Breast epithelium (tissue), 4 donors: ENCODE results near the gene NLGN4X. TPM values are rescaled to one million over a fixed set of nuclear protein-coding genes. Genes with fewer than 3 reads are reported as not detected.

ENCODE experiments used
- DNase-seq, 2 donors: peaks; one replicate each; pipeline ENCODE4 v3.0.0-alpha.2; 2019; ENCODE audit warnings: low spot score in 2 of 2
- H3K27ac ChIP-seq, 2 donors: fragments of 200-600 bp; sonication (generic) in 1 of 2; one replicate each; pipeline ENCODE4 v1.5.1; 2016 to 2019; ENCODE audit warnings: mild to moderate bottlenecking in 1 of 2
- H3K27me3 ChIP-seq, 2 donors: fragments of 200-600 bp; sonication (generic) in 1 of 2; one replicate each; pipeline versions ENCODE4 v1.5.1 to v1.6.0; 2017 to 2019; ENCODE audit warnings: control low read depth in 1 of 2, mild to moderate bottlenecking in 1 of 2
- H3K36me3 ChIP-seq: fragments of 200-600 bp; one replicate; pipeline ENCODE4 v1.5.1; 2019
- H3K4me1 ChIP-seq, 2 donors: fragments of 200-600 bp; sonication (generic); one replicate each; pipeline ENCODE4 v1.5.1; 2016 to 2019; ENCODE audit warnings: control low read depth in 1 of 2
- H3K4me3 ChIP-seq, 3 donors: fragments of 200-600 bp; sonication (generic); 1 replicate in 2 of 3; 2 replicates in 1 of 3; pipeline ENCODE4 v1.5.1; 2016 to 2019; ENCODE audit warnings: mild to moderate bottlenecking in 3 of 3, moderate library complexity in 2 of 3
- H3K9me3 ChIP-seq, 2 donors: fragments of 200-600 bp; sonication (generic) in 1 of 2; one replicate each; pipeline ENCODE4 v1.5.1; 2016 to 2019; ENCODE audit warnings: control low read depth in 1 of 2
- POLR2A ChIP-seq: fragments of 450-650 bp; IDR thresholded peaks from one replicate; pipeline ENCODE4 v1.6.1; 2016; ENCODE audit warnings: antibody characterized with exemption, mild to moderate bottlenecking, moderate library complexity
- POLR2AphosphoS5 ChIP-seq, 3 donors: sonication (generic); formaldehyde crosslinking; IDR thresholded peaks; one replicate each; pipeline ENCODE4 v1.6.1; 2017; ENCODE audit warnings: antibody characterized with exemption in 3 of 3
- intact Hi-C: fragments of 100-400 bp; cut with DNase I; formaldehyde crosslinking; loops from one replicate; pipeline ENCODE4 v1.15.1; 2023; ENCODE audit warnings: low total_unique reads
- total RNA-seq, 3 donors: library from RNA; depleted of rRNA; stranded (reverse); fragments of >200 nt; gene quantifications; one replicate each; pipeline ENCODE4 v1.1.0, GENCODE V29; 2016
- TF ChIP-seq, protein P1 (sequence below), 3 donors: fragments of 450-650 bp; IDR thresholded peaks; one replicate each; pipeline ENCODE4 v1.5.1; 2016 to 2017; ENCODE audit warnings: antibody characterized with exemption in 3 of 3, mild to moderate bottlenecking in 3 of 3, moderate library complexity in 3 of 3

The NLGN4X gene
- total RNA-seq, 3 donors from 2014 or later = 0.64 to 8.6 (median 2.0) TPM

DNA sequence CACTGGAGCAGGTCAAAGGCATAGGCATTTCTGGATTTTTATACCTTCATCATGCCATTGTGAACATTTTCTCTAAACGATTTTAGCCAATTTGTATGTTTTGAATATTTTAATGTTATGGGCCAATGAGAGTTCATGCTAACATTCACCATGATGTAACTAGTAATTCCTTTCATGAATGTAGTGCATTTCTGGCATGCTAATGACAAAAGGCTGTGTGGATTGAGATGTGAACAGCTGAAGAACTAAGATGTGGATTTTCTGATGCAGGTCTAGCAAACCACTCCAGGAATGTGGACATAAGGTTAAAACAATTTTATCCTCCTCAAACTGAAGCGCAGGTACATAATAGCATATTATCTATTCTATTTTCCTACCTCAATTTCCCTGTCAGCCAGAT, 269.4 kb downstream of the NLGN4X start:
- DNase-seq = no peak
- TF ChIP-seq POLR2AphosphoS5 (IDR thresholded peaks at IDR 0.05) = no peak
- TF ChIP-seq, protein P1, sequence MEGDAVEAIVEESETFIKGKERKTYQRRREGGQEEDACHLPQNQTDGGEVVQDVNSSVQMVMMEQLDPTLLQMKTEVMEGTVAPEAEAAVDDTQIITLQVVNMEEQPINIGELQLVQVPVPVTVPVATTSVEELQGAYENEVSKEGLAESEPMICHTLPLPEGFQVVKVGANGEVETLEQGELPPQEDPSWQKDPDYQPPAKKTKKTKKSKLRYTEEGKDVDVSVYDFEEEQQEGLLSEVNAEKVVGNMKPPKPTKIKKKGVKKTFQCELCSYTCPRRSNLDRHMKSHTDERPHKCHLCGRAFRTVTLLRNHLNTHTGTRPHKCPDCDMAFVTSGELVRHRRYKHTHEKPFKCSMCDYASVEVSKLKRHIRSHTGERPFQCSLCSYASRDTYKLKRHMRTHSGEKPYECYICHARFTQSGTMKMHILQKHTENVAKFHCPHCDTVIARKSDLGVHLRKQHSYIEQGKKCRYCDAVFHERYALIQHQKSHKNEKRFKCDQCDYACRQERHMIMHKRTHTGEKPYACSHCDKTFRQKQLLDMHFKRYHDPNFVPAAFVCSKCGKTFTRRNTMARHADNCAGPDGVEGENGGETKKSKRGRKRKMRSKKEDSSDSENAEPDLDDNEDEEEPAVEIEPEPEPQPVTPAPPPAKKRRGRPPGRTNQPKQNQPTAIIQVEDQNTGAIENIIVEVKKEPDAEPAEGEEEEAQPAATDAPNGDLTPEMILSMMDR (IDR thresholded peaks at IDR 0.05) = no peak
- Histone ChIP-seq H3K9me3 (no peaks in the 10 kb centered on the region), H3K36me3 (no peaks in the 10 kb centered on the region), H3K4me1 (no peaks in the 10 kb centered on the region), H3K27me3 (no peaks in the 10 kb centered on the region), H3K27ac (no peak overlapping the region), H3K4me3 (no peak overlapping the region)
- intact Hi-C loops = no loop called here

DNA sequence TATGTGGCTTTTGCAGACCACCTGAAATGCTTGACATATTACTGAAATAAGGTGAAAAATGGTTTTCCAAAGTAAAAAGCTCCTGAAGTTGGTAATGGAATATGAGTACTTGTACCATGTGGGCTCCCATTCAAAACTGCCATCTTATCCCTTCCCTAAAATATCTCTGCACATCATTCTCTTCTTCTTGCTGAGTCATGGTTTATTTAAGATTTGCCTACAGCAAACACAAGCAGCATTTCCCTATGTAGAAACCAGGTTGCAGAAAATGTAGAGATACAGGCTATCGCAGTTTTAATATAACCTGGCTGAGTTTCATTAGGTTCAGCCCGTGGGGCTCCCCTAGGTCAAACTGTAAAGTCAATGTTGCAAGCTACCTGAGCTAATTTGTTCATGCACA, 270.1 kb downstream of the NLGN4X start:
- Histone ChIP-seq H3K4me1 (no peaks in the 10 kb centered on the region), H3K4me3 (no peak overlapping the region), H3K27ac (no peak overlapping the region), H3K36me3 (no peaks in the 10 kb centered on the region), H3K27me3 (no peaks in the 10 kb centered on the region), H3K9me3 (no peaks in the 10 kb centered on the region)
- intact Hi-C loops = no loop called here
- DNase-seq = no peak
- TF ChIP-seq POLR2A (no peak), POLR2AphosphoS5 (IDR thresholded peaks at IDR 0.05) (no peak)
- TF ChIP-seq, protein P1 (IDR thresholded peaks at IDR 0.05) = no peak

DNA sequence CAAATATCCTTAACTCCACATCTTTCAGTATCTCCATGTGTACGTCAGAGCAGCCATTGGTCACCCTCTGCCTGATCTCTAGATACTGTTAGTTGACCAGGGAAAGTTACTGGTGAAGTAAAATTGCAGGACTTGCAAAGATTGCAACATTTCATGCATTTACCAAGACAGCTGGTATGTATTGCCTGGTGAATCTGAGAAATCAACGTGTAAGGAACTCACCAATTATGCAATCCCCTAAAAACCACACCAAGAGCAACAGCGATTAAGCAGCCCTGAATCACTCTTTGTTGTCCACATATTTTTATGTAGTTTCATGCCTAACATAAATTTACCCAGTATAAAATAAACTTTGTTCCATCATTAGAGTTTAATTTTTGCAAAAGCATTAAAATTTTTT, 271.2 kb downstream of the NLGN4X start:
- Histone ChIP-seq H3K4me1 (no peaks in the 10 kb centered on the region), H3K4me3 (no peak overlapping the region)
- no peak for DNase-seq

DNA sequence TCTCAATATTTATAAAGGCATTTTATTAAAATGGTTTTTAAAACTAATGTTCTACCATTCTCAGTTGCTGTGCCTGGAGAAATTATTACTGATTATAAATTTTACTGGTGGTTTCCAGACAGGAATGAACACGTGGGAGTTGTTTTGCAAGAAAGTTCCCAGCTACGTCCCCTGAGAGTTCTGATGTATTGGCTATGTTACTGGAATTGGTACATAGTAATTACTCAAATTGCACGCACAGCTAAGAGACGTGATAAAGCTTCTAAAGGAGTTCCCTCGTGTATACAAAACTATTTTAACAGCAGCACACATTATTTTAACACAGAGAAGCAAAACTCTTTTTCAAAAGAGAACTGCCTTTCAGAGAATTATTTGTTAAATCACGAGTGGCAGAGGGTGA, 292.2 kb downstream of the NLGN4X start:
- intact Hi-C loops = no loop called here
- H3K4me1 ChIP-seq = no peaks in the 10 kb centered on the region
- DNase-seq = no peak
- H3K36me3 ChIP-seq = no peaks in the 10 kb centered on the region
- no peaks in the 10 kb centered on the region for H3K9me3 ChIP-seq
- no peak overlapping the region for H3K4me3 ChIP-seq
- peaks cover 0 to 4% of the 10 kb centered on the region in 2 donors for H3K27me3 ChIP-seq
- H3K27ac ChIP-seq = no peak overlapping the region
- no peak for TF ChIP-seq POLR2AphosphoS5 (IDR thresholded peaks at IDR 0.05)
- TF ChIP-seq, protein P1 (IDR thresholded peaks at IDR 0.05) = no peak
- no peak for TF ChIP-seq POLR2A

More for the DNA sequence above, 271.2 kb downstream of the NLGN4X start:
- Histone ChIP-seq H3K27ac (no peak overlapping the region), H3K27me3 (no peaks in the 10 kb centered on the region), H3K36me3 (no peaks in the 10 kb centered on the region), H3K9me3 (no peaks in the 10 kb centered on the region)
- intact Hi-C loops = no loop called here
- TF ChIP-seq POLR2AphosphoS5 (IDR thresholded peaks at IDR 0.05) = no peak
- TF ChIP-seq, protein P1 (IDR thresholded peaks at IDR 0.05) = no peak
- no peak for TF ChIP-seq POLR2A

DNA sequence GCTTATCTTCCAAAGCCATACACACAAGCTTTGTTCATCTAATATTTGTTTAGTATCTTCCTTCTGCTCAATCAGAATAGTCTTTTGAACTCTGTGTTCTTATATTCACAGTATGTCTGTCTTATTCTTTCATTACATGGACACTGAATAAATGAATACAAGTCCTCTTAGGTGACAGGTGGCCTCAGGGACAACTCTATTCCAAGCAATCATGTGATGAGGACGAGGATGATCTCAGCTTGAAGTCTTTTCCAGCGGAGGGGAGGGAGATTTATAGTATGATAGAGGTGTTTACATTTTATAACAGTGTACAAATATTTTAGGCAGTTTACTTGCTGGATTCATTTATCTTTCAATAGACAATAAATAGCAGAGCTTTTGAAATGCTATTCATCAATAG, 300.4 kb downstream of the NLGN4X start:
- Histone ChIP-seq H3K27ac (no peak overlapping the region), H3K4me3 (no peak overlapping the region), H3K36me3 (no peaks in the 10 kb centered on the region), H3K27me3 (peaks cover 0 to 7% of the 10 kb centered on the region in 2 donors), H3K9me3 (no peaks in the 10 kb centered on the region), H3K4me1 (no peaks in the 10 kb centered on the region)
- intact Hi-C loops = no loop called here
- TF ChIP-seq POLR2A (no peak), POLR2AphosphoS5 (IDR thresholded peaks at IDR 0.05) (no peak)
- TF ChIP-seq, protein P1 (IDR thresholded peaks at IDR 0.05) = no peak
- DNase-seq = no peak
